HFF-Myc (cell line): ENCODE measurements around the gene NDE1.
"Not testable (repeated sequence)": the region's sequence is repeated elsewhere in the genome, so short reads cannot be mapped to it uniquely, and the experiment has no call there.

ENCODE experiments used
- DNase-seq: peaks from one replicate; pipeline ENCODE4 v3.0.0-alpha.2; 2011; ENCODE audit warnings: low read depth; ENCODE audit errors: extremely low read depth
- H3K4me3 ChIP-seq: replicated peaks from 2 replicates; pipeline ENCODE4 v1.5.1; 2011; ENCODE audit warnings: low read depth, mild to moderate bottlenecking, control low read depth, low read length
- TF ChIP-seq, protein P1 (sequence below): IDR thresholded peaks from 2 replicates; pipeline ENCODE4 v1.5.1; 2012; ENCODE audit warnings: mild to moderate bottlenecking, low read depth, low read length, control low read depth; ENCODE audit errors: missing control alignments

NDE1 gene

GRCh38 chr16:15671530-15672117 lies 21.6 kb downstream of the NDE1 start:
- DNase-seq: no peak
- no peak overlapping the region for H3K4me3 ChIP-seq
- TF ChIP-seq, protein P1, sequence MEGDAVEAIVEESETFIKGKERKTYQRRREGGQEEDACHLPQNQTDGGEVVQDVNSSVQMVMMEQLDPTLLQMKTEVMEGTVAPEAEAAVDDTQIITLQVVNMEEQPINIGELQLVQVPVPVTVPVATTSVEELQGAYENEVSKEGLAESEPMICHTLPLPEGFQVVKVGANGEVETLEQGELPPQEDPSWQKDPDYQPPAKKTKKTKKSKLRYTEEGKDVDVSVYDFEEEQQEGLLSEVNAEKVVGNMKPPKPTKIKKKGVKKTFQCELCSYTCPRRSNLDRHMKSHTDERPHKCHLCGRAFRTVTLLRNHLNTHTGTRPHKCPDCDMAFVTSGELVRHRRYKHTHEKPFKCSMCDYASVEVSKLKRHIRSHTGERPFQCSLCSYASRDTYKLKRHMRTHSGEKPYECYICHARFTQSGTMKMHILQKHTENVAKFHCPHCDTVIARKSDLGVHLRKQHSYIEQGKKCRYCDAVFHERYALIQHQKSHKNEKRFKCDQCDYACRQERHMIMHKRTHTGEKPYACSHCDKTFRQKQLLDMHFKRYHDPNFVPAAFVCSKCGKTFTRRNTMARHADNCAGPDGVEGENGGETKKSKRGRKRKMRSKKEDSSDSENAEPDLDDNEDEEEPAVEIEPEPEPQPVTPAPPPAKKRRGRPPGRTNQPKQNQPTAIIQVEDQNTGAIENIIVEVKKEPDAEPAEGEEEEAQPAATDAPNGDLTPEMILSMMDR: no peak

DNA sequence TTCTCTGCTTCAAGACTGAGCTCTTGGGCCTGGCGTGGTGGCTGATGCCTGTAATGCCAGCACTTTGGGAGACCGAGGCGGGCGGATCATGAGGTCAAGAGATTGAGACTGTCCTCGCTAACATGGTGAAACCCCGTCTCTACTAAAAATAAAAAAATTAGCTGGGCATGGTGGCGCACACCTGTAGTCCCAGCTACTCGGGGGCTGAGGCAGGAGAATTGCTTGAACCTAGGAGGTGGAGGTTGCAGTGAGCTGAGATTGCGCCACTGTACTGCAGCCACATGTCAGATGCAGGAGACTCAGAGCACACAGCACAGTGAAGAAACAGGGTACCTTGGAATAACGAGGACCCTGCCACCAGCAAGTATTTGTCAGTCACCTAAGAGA lies 22.1 kb downstream of the NDE1 start:
- not testable (repeated sequence) for DNase-seq, H3K4me3 ChIP-seq

GRCh38 chr16:15672514-15673167 lies 22.6 kb downstream of the NDE1 start:
- H3K4me3 ChIP-seq: no peak overlapping the region
- peak; percentile 94 for DNase-seq
- TF ChIP-seq, protein P1: no peak

GRCh38 chr16:15674571-15674970 lies 24.5 kb downstream of the NDE1 start:
- no peak overlapping the region for H3K4me3 ChIP-seq
- TF ChIP-seq, protein P1: no peak
- DNase-seq: no peak

GRCh38 chr16:15676506-15676905 lies 26.5 kb downstream of the NDE1 start:
- TF ChIP-seq, protein P1: no peak
- no peak overlapping the region for H3K4me3 ChIP-seq
- no peak for DNase-seq

GRCh38 chr16:15677447-15677846 lies 27.4 kb downstream of the NDE1 start:
- TF ChIP-seq, protein P1: no peak
- no peak overlapping the region for H3K4me3 ChIP-seq
- DNase-seq: no peak

GRCh38 chr16:15682105-15682570 lies 32.1 kb downstream of the NDE1 start:
- TF ChIP-seq, protein P1: peak; percentile 65
- H3K4me3 ChIP-seq: no peak overlapping the region
- DNase-seq: peak; percentile 55
